Measurements from ENCODE around the gene MBL2.

GRCh38 chr10:52774182-52774581 is 1.6 kb upstream of the MBL2 start:
- TF ChIP-seq CTCF (IDR thresholded peaks at IDR 0.05; ENCODE audit: low read length) = no peak
- TF ChIP-seq EZH2 (IDR thresholded peaks at IDR 0.05; ENCODE audit: borderline replicate concordance, low read length) = no peak
